SW480 (cell line): Measurements from ENCODE around the gene SLC2A6.

Source experiments
- DNase-seq: peaks from one replicate; pipeline ENCODE4 v3.0.0-alpha.2; 2016; ENCODE audit warnings: low spot score

Gene SLC2A6

GRCh38 chr9:133496861-133497842 is 18.3 kb upstream of the SLC2A6 start:
- no peak for DNase-seq

- no peak for DNase-seq
These were observed 16.7 kb upstream of the SLC2A6 start for GRCh38 chr9:133495327-133496293.

GRCh38 chr9:133494636-133495326 is 15.9 kb upstream of the SLC2A6 start:
- DNase-seq: no peak

GRCh38 chr9:133493845-133494540 is 15.1 kb upstream of the SLC2A6 start:
- DNase-seq: no peak

GRCh38 chr9:133493428-133493827 is 14.5 kb upstream of the SLC2A6 start:
- DNase-seq: no peak

- no peak for DNase-seq
These were observed 13.4 kb upstream of the SLC2A6 start for GRCh38 chr9:133492061-133493021.

- no peak for DNase-seq
These were observed 12.7 kb upstream of the SLC2A6 start for GRCh38 chr9:133491656-133491925.

- no peak for DNase-seq
These were observed 12.2 kb upstream of the SLC2A6 start for GRCh38 chr9:133490865-133491655.

- DNase-seq: no peak
These were observed 11.3 kb upstream of the SLC2A6 start for GRCh38 chr9:133490201-133490681.

- DNase-seq: peak; percentile 37
These were observed 10.6 kb upstream of the SLC2A6 start for GRCh38 chr9:133489253-133490190.

GRCh38 chr9:133488686-133489252 is 9.9 kb upstream of the SLC2A6 start:
- DNase-seq: no peak

- no peak for DNase-seq
These were observed 8.4 kb upstream of the SLC2A6 start for GRCh38 chr9:133487331-133487725.

GRCh38 chr9:133485531-133486260 is 6.8 kb upstream of the SLC2A6 start:
- no peak for DNase-seq

- DNase-seq: no peak
These were observed 6.0 kb upstream of the SLC2A6 start for GRCh38 chr9:133484671-133485437.

GRCh38 chr9:133483611-133484010 is 4.7 kb upstream of the SLC2A6 start:
- DNase-seq: no peak
